ENCODE results near the gene DECR2.
"Not testable (repeated sequence)": the region's sequence is repeated elsewhere in the genome, so short reads cannot be mapped to it uniquely, and the experiment has no call there.

The DECR2 gene

DNA sequence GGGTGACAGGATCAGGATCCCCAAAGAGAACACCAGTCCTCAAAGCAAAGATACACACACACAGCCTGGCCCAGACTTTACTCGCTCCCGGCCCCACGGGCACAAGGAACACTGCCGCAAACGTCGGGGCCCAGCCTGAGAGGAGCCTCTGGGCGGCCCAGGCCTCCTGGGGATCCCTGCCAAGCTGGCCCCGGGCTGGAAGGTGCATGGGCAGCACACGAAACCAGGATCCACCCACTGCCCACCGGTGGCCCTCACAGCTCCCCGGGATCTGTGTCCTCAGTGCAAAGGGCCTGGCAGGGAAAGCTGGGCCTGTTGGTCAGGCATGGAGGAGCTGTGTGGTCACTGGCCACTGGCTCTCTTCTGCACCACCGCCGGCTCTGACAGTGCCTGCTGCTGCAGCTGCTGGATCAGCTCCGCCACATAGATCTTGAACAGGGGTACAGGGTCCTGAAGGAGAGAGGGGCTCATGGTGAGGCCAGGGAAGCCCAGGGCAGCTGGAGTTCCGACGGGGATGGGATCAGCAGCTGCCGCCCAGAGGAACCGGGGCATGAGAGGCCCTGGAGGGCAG, 34.3 kb upstream of the DECR2 start:
- DNase-seq = no peak

DNA sequence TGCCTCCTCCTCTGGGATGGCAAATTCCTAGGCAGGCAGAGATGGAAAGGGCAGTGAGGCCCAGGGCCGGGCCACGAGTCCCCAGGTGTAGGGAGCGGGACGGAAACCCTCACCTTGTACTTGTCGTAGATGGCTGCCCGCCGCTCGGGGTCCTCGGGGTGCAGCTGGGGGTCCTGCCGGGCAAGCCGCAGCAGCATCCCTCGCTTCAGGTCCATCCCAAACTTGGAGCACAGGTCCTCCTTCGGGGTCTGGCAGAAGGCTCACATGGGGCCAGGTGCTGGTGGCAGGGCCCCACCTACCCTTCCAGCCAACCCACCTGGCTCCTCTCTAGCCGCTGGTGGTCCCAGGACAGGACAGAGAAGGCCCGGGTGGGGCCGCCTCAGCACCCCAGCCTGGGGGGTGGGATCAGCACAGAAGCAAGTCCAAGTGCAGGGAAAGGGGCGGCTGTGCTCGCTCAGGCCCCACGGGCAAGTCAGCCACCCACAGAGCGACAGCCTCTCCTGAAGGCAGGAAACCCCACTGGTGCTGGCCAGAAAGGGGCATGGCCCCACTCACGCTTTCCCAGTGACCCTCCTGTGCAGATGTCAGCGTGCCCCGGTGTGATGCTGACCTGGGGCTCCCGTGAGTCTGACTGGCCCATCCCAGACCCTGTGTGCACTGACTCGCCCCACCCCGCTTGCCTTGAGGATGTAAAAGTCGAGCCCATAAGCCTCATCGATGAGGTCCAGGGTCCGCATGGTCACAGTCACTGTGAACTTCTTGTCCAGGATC, 33.1 kb upstream of the DECR2 start:
- no peak for DNase-seq

DNA sequence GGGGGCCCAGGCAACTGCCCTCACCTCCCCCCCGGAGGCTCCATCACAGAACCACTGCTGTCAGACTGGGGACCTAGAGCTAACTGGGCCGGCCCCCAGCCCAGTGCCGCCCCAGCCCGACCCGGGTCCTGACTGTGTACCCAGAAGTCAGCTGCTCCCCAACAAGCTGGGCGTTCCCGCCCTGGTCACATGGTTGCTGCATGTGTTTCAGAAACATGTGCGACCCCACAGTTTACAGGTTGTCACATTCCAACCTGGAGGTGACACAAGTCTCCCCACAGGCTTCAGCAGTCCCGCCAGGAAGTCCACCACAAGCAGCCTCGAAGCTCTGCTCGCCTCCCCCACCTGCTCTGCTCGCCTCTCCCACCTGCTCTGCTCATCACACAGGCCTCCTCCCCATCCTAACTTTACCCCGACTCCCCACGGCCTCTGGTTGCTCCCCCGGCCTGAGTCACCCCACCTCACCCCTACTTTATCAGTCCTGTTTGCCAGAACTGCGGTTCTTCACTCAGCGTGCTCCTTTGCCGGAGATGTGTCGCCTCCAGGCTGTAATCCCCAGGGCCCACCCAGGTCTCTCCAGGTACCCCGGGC, 32.3 kb upstream of the DECR2 start:
- no peak for DNase-seq

DNA sequence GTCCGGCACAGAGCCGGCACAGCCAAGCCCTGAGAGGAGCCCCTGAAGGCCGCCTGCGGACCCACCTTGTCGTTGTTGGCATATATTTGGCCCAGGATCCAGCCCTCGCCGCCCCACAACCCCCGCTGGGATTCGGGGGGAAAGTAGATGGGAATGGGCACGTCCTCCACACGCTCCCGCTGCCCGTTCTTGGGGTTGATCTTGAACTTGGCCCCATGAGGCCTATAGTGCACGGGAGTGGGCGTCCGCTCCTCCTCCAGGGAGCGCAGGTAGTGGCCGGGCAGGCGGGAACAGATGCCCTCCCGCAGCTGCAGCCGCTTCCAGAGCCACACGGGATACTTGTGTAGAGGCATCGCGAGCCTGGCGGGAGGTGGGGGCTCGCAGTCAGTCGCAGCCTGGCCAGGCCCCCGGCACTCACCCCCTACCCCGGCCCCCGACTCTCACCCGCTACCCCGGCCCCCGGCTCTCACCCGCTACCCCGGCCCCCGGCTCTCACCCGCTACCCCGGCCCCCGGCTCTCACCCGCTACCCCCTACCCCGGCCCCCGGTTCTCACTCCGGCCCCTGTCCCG, 31.7 kb upstream of the DECR2 start:
- DNase-seq = no peak

DNA sequence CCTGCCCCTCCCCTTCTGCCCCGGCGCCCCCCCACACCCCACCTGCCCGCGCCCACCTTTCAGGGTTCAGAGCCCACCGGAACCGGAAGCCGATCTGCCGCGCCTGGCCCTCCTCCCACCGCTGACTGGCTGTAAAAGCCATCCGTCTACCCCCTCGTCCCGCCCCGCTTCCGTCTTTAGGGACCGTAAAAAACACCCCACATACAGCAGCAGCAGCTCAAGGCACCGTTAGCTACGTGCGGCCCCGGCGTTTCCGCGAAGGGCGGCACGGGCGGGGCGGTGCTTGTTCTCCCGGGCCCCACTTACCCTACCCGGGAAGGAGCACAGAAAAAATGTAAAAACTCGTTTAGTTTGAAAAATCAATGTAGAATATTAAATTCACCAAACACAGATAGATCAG, 31.2 kb upstream of the DECR2 start, which contains the start of gene MRPL28:
Gene MRPL28, minus strand, starts transcription at position 96 of the 400 bp plus-strand sequence. CDS start 320 bp downstream, outside the sequence.
- peak; percentile 93 for DNase-seq

DNA sequence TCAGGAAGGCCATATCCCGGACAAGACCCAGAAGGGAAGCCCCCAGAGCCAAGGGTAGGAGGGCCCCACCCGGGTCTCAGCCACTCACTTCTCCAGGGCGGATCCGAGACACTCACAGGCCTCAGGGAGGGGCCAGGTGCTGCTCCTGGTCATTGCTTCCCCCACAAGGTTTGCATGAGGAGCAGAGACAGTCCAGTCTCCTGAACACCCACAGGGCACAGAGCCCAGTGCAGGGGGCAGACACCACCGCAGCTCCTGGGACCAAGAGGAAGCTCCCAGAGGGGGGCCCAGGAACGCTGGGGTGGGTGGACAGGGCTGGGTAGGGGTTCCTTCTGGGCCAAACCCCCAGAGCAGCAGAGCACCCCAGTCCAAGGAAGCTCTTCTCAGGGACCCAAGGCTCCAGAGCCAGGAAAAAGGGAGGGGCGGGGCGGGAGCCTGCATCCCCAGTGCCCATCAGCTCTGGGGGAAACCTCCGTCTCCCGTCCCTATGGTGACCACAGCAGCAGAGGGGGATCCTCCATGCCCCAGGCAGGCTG, 30.6 kb upstream of the DECR2 start:
- no peak for DNase-seq

DNA sequence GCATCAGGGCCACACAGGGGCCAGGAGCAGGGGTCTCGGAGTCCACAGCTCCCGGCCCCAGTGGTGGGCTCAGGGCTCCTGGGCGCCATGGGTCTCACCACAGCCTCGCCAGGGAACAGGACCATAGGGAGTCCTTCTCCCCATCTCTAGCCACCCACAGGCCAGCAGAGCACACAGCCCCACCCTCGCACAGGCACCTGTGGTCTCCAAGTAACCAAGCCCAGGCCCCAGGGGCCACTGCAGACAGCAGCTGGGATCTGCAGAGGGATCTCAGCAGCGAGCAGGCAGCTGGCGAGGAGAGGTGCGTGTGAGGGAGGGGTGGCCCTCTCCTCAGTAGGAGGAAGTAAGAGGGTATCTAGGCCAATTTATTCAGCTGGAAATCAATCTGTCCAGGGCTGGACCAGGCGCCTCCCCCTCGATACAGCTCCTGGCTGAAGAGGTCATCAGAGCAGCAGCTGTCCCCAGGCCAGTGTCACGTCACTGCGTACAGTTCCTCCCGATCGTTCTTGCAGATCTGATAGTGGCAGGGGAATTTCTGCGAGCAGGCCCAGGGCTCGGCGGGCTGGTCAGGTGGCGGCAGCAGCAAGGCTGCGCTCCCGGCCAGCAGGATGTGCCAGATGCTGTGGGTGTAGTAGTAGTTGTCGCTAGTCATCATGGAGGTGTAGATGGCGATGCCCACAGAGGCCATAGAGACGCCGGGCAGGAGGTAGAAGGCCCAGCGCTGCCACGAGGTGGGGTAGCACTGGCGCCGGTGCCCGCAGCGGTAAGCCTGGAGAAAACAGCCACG, 30.0 kb upstream of the DECR2 start:
- DNase-seq = no peak

DNA sequence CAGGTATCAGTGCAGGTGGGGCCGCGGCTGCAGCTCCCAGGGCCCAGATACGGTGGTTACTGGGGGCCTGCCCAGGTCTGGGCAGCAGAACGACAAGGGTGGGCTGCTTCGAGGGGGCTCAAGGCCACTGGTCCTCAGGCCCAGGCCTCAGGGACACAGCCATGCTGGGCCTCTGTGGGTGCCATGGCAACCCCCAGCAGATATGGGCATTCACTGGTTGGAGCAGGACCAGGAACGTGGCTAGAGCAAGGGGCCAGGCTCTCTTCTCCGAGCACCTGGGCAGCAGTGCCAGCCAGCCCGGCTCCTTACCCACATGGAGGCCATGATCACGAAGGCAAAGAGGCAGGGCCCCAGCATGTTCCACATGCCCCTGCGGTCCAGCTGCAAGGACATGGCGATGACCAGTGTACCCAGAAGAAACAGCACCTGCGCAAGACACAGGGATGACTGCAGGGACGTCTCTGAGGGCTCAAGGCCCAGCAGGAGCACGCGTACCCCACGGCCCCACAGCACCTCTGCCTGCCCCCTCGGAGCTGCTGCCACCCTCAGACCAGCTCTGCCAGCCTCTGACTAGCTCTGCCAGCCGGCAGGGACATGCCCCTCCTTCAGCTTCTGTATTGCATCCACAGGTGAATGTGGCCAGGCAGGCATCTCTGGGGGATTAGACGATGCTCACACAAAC, 29.2 kb upstream of the DECR2 start:
- no peak for DNase-seq

DNA sequence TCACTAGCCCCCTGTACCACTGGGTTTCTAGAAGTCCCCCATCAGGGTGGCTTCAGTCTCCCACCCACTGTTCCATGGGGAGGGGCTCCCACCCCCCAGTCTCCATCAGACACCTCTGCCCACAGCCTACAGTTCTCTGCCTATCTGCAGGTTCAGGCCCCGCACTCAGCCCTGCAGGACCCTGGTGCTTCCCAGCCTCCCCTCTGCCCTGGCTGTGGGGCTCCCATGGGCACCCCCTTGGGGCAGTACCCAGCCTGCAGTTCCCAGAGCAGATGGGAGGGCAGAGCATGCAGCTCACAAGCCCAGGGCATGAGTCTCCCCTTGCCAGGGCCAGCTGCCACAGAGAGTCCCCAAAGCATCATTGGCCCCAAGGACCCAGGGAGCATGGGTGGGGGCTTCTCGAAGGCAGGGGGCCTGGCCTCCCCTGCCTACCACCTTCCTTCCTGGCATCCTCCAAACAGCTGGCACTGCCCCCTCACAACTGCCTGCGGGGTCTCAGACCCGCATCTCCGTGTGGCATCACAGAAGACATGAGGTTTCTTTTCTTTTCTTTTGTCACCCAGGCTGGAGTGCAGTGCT, 28.6 kb upstream of the DECR2 start:
- no peak for DNase-seq

DNA sequence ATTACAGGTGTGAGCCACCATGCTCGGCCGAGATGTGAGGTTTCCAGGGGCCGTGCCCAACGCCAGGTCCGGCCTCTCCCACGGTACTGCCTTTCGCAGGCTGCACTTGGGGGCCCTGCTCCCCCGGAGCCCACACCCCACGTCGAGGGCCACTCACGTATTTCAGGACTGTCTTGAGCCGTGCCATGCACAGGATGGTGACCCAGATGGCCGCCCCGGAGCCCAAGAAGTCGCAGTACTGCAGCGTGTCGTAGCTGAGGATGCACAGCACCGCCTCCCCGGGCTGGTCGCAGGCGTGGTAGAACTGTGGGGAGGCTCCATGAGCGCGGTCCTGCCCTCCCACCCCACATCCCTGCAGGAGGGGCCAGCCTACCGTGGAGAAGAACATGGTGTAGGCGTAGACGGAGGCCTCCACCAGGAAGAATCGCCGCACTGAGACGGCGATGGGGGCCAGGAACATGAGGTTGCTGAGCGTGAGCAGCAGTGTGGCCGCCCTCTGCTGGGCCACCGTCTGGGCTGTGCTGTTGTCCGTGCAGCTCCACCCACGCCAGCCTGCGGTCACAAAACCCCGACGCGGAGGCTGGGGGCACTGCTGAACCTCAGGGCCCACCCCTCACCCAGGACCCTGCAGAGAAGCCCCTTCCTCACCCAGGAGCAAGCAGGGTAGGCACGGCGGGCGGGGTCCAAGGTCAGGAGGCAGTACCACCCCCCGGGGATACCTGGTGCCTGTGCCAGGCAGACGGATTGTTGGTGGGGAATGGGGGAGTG, 27.7 kb upstream of the DECR2 start:
- DNase-seq = no peak

DNA sequence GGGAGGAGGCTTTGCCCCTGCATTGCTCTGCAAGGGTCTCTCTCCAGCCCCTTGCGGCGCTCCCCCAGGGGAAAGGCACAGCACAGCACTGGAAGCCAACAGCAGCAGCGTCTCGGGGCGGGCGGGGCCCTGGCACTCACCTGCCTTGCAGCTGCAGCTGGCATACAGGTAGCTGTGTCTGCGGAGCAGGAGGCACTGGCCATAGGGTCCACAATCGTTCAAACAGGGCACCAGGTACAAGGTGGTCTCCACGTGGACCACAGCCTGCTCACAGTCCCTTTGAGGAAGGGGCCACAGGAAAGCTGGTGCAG, 27.1 kb upstream of the DECR2 start:
- no peak for DNase-seq

DNA sequence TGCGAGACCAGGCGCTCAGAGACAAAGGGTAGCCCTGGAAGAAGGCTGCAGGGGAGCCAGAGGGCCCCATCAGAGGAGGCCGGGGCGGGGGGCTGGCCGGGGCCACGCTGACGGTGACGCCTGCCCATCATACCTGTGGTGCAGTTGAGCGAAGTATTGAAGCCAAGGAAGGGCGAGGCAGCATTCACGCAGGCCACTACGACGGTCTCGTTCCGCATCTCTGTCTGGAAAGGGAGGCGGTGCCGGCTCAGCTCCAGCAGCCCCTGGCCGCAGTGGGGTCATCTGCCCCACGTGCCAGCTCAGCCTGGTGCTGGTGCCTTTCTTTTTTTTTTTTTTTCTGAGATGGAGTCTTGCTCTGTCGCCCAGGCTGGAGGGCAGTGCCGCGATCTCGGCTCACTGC, 26.5 kb upstream of the DECR2 start:
- DNase-seq = no peak

DNA sequence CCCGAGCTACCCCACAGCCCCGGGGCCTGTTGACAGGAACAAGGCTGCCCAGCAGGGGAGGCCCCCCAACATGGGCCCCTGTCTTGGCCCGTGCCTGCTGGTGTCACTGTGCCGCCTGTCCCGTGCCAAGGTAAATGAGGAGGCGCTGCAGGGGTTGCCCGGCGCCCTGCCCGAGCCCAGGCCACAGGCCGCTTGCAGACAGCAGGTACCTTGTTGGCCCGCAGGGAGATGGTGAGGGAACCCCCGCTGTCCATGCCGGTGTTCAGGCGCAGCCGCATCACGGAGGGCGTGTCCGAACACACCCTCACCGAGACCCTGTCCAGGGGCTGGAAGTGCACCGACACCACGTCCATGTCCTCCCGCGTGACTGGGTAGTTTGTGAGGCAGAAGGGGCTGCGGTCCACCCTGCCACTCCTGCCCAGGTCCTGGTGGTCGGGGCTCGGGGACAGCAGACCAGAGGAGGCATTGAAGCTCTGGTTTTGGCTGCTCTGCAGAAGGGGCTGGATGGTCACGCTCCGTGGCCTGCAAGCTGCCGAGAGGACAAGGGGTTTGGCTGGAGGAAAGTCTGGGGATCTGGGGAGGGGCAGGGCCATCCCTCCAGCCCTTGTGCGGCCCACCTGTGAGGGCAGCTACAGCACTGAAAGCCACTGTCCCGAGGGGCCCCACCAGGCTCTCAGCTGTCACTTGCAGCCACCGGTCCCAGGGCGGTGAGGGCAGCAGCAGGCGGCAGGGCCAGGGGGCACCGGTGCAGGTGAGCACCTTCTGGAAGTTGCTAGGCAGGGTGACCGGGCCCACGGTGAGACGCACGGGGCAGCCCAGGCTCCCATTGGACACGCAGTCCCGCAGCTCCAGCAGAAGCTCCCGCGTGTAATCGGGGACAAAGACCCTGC, 25.5 kb upstream of the DECR2 start:
- DNase-seq = no peak

DNA sequence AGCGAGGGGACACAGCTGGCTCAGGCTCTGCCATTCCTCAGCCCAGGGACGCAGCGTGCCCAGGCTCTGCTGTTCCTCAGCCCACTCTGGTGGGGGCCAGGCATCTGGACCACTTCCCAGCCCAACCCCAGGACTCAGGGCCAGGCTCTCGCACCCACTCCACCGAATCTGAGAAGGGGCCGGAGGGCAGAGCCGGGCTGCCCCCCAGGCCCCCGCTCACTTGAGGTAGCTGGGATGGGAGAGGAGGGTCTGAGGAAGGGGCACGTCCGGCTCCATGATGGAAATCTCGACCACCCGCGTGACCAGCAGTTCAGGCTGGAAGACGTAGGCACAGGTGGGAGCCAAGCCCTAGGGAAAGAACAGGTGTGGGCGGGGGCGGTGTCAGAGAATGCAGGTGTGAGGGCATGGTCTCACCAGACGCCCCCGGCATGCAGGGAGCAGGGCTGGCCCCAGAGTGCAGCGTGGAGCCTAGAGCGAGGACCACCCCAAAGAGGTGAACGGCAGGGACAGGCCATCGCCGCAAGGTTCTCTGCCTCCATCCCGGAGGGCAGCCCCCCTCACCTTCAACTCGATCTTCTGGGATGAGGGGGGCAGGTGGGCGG, 24.8 kb upstream of the DECR2 start:
- DNase-seq = no peak

DNA sequence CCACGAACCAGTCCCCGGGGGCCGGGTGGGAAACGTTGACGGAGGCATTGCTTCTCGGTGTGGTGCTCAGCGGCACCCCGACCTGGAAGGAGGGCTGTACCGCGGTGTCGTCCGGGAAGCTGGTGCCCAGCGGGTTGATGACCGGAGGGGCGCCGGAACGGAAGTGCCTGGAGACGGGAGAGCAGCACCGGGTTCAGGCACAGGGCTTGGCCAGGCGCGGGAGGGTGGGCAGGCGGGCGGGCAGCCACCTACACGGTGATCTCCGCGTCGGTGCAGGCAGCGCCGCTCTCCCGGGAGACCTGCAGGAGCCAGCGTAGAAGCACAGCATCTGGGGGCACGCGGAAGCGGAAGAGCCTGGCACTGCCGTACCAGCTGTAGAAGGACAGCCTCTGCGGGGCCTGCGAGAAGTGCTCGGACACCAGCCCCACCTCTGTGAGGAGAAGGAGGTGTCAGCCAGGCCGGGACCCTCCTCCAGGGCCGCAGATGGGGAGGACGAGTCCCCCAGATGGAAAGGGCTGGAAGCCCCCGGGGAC, 24.2 kb upstream of the DECR2 start:
- no peak for DNase-seq

DNA sequence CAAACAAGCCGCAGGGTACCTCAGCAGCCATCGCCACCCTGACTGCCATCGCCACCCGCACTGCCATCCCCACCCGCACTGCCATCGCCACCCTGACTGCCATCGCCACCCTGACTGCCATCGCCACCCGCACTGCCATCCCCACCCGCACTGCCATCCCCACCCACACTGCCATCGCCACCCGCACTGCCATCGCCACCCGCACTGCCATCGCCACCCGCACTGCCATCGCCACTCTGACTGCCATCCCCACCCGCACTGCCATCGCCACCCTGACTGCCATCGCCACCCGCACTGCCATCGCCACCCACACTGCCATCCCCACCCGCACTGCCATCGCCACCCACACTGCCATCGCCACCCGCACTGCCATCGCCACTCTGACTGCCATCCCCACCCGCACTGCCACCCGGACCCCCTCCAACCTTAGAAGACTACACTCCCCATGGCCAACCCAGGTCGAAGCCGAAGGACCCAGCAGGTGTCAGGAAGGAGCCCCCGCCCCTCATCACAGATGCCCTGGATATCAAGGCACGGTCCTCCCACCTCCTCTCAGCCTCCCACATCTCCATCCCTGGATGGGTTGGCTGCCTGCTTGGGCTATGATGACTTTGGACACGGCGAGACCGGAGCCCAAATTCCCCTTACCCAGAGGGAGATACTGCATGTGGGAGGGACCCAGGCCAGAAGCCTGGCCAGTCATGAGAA, 23.4 kb upstream of the DECR2 start:
- not testable (repeated sequence) for DNase-seq

DNA sequence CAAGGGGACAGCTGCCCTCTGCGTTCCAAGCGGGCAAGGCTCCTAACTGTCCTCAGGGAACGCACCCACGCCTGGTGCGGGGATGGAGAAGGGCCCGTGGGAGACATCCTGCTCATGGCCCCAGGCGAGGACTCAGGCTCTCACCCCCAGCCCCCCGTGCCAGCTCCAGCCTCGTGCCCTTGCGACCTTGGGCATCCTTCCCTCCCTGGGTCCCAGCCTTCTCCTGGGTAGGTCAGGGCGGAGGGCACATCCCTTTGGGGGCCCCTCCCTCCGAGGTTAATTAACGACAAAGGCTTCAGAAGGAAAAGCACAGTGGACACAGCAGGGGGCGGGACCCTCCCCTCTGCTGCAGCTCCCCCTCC, 22.9 kb upstream of the DECR2 start:
- no peak for DNase-seq

DNA sequence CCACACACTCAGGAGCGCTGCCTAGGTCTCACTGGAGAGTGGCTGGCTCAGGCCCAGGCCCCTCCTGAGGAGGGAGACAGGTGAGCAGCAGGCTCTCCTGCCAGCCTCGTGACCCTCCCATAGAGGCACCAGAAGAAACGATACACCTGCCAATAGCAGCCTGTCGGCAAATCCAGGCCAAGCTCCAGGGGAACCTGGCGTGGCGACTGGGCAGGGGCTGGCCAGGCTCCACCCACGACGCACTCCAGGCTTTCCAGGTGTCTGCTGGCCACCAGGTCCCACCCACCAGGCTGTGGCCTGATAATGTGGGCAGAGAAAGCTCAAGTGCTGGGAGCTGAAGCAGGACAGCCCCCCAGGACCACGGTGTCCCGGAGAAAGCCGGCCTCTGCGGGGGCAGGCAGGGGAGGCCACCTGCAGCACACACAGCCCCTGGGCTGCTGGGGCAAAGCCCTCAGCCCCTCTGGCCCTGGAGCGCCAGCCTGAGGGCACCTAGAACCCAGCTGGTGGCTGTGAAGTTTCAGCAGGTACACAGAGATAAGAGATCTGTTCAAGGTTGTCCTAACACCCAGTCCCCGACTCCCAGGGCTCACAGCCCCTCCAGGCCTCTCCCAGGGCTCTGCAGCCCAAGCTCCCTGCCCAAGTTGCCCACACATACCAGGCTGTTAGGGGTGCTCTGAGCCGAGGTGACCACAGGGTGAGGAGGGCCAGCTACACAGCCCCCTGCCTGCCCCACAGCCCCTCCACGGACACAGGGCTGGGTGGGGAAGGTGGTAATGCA, 22.3 kb upstream of the DECR2 start:
- DNase-seq = no peak
